Measurements from ENCODE around the gene PINLYP. TPM values are rescaled to one million over a fixed set of nuclear protein-coding genes. Genes with fewer than 3 reads are reported as not detected.

Gene PINLYP
- total RNA-seq, 2 experiments from 2014 or later: 0.40 to 4.9 TPM

- H3K79me2 ChIP-seq (ENCODE audit: insufficient read depth, low read depth, low read length): no peaks in the 10 kb centered on the region
- H4K20me1 ChIP-seq (ENCODE audit: insufficient read depth, low read length): no peaks in the 10 kb centered on the region
- no peaks in the 10 kb centered on the region for H3K9me2 ChIP-seq (ENCODE audit: insufficient read depth, low read length)
- intact Hi-C loops (cut with micrococcal nuclease; ENCODE audit: unreplicated experiment): no loop called here
- H3K4me3 ChIP-seq (ENCODE audit: low read depth, low read length, poor library complexity, severe bottlenecking): no peak overlapping the region
- H3K9me3 ChIP-seq (ENCODE audit: low read length): no peaks in the 10 kb centered on the region
- H2AFZ ChIP-seq (ENCODE audit: low read length): no peak overlapping the region
- no TSS peak for BruUV-seq (replicated peaks)
- ChIA-PET CTCF (ENCODE audit: unreplicated experiment) (no interaction called here), POLR2A (no interaction called here)
- TF ChIP-seq EZH2phosphoT487 (IDR thresholded peaks at IDR 0.05; ENCODE audit: borderline replicate concordance, low read depth, low read length) (no peak), CTCF (conservative IDR thresholded peaks at IDR 0.05; ENCODE audit: low read length) (no peak)
- DNase-seq (ENCODE audit: low spot score): no peak
- H3K36me3 ChIP-seq (ENCODE audit: insufficient read depth, low read length): no peaks in the 10 kb centered on the region
- no peak overlapping the region for H3K27ac ChIP-seq (ENCODE audit: low read depth, low read length, poor library complexity, severe bottlenecking)
- H3K4me2 ChIP-seq (ENCODE audit: low read length): no peak overlapping the region
- H3K4me1 ChIP-seq (ENCODE audit: insufficient read depth, low read length, poor library complexity, severe bottlenecking): no peaks in the 10 kb centered on the region
Measured at GRCh38 chr19:43626838-43627237, 51.2 kb downstream of the PINLYP start.

GRCh38 chr19:43628646-43629326 lies 53.2 kb downstream of the PINLYP start:
- Histone ChIP-seq H4K20me1 (ENCODE audit: insufficient read depth, low read length) (no peaks in the 10 kb centered on the region), H3K36me3 (ENCODE audit: insufficient read depth, low read length) (no peaks in the 10 kb centered on the region), H3K9me3 (ENCODE audit: low read length) (no peaks in the 10 kb centered on the region), H3K4me3 (ENCODE audit: low read depth, low read length, poor library complexity, severe bottlenecking) (no peak overlapping the region), H2AFZ (ENCODE audit: low read length) (no peak overlapping the region), H3K9me2 (ENCODE audit: insufficient read depth, low read length) (no peaks in the 10 kb centered on the region), H3K4me2 (ENCODE audit: low read length) (no peak overlapping the region), H3K27ac (ENCODE audit: low read depth, low read length, poor library complexity, severe bottlenecking) (no peak overlapping the region), H3K4me1 (ENCODE audit: insufficient read depth, low read length, poor library complexity, severe bottlenecking) (no peaks in the 10 kb centered on the region), H3K79me2 (ENCODE audit: insufficient read depth, low read depth, low read length) (no peaks in the 10 kb centered on the region)
- intact Hi-C loops (cut with micrococcal nuclease; ENCODE audit: unreplicated experiment): no loop called here
- TF ChIP-seq EZH2phosphoT487 (IDR thresholded peaks at IDR 0.05; ENCODE audit: borderline replicate concordance, low read depth, low read length): no peak
- TF ChIP-seq CTCF (conservative IDR thresholded peaks at IDR 0.05; ENCODE audit: low read length): no peak
- no TSS peak for BruUV-seq (replicated peaks)
- CTCF ChIA-PET (ENCODE audit: unreplicated experiment): no interaction called here
- POLR2A ChIA-PET: interaction anchor here (0.6 kb wide), 1 partner anchor 256 kb away, joined by 3 read pairs; no protein-coding TSS in a partner anchor
- DNase-seq (ENCODE audit: low spot score): no peak

- H3K4me2 ChIP-seq (ENCODE audit: low read length): no peak overlapping the region
- H3K9me2 ChIP-seq (ENCODE audit: insufficient read depth, low read length): no peaks in the 10 kb centered on the region
- H2AFZ ChIP-seq (ENCODE audit: low read length): no peak overlapping the region
- ChIA-PET CTCF (ENCODE audit: unreplicated experiment) (no interaction called here), POLR2A (no interaction called here)
- no peaks in the 10 kb centered on the region for H4K20me1 ChIP-seq (ENCODE audit: insufficient read depth, low read length)
- H3K36me3 ChIP-seq (ENCODE audit: insufficient read depth, low read length): no peaks in the 10 kb centered on the region
- no peak overlapping the region for H3K27ac ChIP-seq (ENCODE audit: low read depth, low read length, poor library complexity, severe bottlenecking)
- intact Hi-C loops (cut with micrococcal nuclease; ENCODE audit: unreplicated experiment): no loop called here
- no peaks in the 10 kb centered on the region for H3K79me2 ChIP-seq (ENCODE audit: insufficient read depth, low read depth, low read length)
- H3K9me3 ChIP-seq (ENCODE audit: low read length): no peaks in the 10 kb centered on the region
- no peak for DNase-seq (ENCODE audit: low spot score)
- H3K4me3 ChIP-seq (ENCODE audit: low read depth, low read length, poor library complexity, severe bottlenecking): no peak overlapping the region
- no peak for TF ChIP-seq CTCF (conservative IDR thresholded peaks at IDR 0.05; ENCODE audit: low read length)
- no peak for TF ChIP-seq EZH2phosphoT487 (IDR thresholded peaks at IDR 0.05; ENCODE audit: borderline replicate concordance, low read depth, low read length)
- H3K4me1 ChIP-seq (ENCODE audit: insufficient read depth, low read length, poor library complexity, severe bottlenecking): peaks cover 12% of the 10 kb centered on the region
- BruUV-seq (replicated peaks): no TSS peak
Measured at GRCh38 chr19:43631491-43631890, 55.9 kb downstream of the PINLYP start.
